ENCODE data around the gene NPSR1.

Gene NPSR1

DNA sequence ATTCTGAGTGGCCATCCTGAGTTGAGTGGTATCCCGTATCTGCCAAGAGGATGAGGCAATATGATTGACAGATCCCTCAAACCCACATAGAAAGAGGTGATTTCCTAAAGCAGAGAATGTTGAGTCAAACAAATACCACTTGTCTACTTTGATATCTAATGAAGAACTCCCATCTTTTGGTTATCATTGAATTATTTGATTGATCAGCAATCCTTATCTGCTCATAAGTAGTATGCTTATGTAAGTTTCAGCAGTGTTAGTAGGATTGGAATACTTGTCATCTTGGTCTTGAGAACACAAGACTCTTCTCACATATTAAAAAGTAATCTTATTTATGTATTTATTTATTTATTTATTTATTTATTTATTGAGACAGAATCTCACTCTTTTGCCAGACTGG lies 231.9 kb downstream of the NPSR1 start:
- no peak for DNase-seq
- Histone ChIP-seq H3K27ac (no peak overlapping the region), H3K9me3 (ENCODE audit: severe bottlenecking) (no peaks in the 10 kb centered on the region), H3K4me3 (ENCODE audit: low read depth, low read length) (no peak overlapping the region), H3K27me3 (ENCODE audit: insufficient read depth, low read depth, severe bottlenecking) (no peaks in the 10 kb centered on the region), H3K36me3 (no peaks in the 10 kb centered on the region)
- TF ChIP-seq, protein P1, sequence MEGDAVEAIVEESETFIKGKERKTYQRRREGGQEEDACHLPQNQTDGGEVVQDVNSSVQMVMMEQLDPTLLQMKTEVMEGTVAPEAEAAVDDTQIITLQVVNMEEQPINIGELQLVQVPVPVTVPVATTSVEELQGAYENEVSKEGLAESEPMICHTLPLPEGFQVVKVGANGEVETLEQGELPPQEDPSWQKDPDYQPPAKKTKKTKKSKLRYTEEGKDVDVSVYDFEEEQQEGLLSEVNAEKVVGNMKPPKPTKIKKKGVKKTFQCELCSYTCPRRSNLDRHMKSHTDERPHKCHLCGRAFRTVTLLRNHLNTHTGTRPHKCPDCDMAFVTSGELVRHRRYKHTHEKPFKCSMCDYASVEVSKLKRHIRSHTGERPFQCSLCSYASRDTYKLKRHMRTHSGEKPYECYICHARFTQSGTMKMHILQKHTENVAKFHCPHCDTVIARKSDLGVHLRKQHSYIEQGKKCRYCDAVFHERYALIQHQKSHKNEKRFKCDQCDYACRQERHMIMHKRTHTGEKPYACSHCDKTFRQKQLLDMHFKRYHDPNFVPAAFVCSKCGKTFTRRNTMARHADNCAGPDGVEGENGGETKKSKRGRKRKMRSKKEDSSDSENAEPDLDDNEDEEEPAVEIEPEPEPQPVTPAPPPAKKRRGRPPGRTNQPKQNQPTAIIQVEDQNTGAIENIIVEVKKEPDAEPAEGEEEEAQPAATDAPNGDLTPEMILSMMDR (IDR thresholded peaks at IDR 0.05; ENCODE audit: low read depth, low read length): no peak

DNA sequence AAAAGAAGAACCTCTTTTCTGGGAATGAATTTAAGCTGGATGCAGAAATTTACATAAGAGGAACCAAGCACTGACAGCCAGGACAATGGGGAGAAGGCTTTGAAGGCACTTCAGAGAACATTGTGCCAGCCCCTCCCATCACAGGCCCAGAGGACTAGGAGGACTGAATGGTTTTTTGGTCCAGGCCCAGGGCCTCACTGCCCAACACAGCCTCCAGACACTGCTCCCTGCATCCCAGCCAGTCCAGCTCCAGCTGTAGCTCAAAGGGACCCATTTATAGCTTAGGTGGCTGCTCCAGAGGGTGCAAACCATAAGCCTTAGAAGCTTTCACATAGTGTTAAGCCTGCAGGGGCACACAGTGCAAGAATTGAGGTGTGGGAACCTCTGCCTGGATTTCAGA lies 237.2 kb downstream of the NPSR1 start:
- no peaks in the 10 kb centered on the region for H3K27me3 ChIP-seq (ENCODE audit: insufficient read depth, low read depth, severe bottlenecking)
- no peaks in the 10 kb centered on the region for H3K9me3 ChIP-seq (ENCODE audit: severe bottlenecking)
- no peaks in the 10 kb centered on the region for H3K36me3 ChIP-seq
- H3K27ac ChIP-seq: no peak overlapping the region
- TF ChIP-seq, protein P1 (IDR thresholded peaks at IDR 0.05; ENCODE audit: low read depth, low read length): no peak
- DNase-seq: no peak
- H3K4me3 ChIP-seq (ENCODE audit: low read depth, low read length): no peak overlapping the region

Data from WERI-Rb-1 (cell line).